Measurements from ENCODE around the gene GRIK1.
"Not testable (repeated sequence)": the region's sequence is repeated elsewhere in the genome, so short reads cannot be mapped to it uniquely, and the experiment has no call there.

Gene GRIK1
- long read RNA-seq, donor 1, result 0 reads
- long read RNA-seq, donor 2, result 0 reads
- long read RNA-seq, donor 3, result 0 reads
- long read RNA-seq, donor 4, result 0 reads
- long read RNA-seq, donor 5, result 0 reads
- long read RNA-seq, donor 6, result 0 reads
- long read RNA-seq, donor 7, result 0 reads
- long read RNA-seq, donor 8, result 0 reads

DNA sequence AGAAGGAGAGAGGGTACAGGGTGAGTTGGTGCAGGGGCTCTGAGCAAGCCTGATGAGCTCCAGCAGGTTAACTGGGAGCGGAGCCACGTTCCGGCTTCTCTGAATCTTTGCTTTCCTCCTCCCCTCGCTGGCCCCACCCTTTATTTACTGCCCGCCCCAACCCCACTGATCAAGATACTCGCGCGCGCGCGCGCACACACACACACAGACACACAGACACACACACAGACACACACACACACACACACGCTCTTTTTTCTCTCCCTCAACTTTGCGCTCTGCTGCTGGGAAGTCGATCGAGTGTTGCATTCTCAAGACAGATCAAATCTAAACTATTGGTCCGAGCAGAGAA, at the start of gene GRIK1:
Gene GRIK1 (minus strand): TSS at position 73 of the 352 bp plus-strand sequence.
- no peak for DNase-seq

DNA sequence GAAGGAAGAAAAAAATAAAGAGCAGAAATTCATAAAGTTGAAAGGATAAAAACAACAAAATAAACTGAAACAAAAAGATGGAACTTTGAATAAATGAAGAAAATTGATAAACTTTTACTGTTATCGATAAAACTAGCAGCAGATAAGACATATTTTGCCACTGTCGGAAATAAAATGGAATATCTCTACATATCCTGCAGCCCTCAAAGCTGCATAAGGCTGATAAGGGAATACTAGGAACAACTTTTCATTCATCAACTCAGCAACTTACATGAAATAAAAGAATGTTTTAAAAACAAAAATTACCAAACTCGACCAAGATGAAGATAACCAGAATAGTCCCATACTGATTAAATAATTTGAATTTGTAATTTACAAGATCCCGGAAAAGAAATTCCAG, 48.0 kb upstream of the GRIK1 start:
- DNase-seq, result no peak

DNA sequence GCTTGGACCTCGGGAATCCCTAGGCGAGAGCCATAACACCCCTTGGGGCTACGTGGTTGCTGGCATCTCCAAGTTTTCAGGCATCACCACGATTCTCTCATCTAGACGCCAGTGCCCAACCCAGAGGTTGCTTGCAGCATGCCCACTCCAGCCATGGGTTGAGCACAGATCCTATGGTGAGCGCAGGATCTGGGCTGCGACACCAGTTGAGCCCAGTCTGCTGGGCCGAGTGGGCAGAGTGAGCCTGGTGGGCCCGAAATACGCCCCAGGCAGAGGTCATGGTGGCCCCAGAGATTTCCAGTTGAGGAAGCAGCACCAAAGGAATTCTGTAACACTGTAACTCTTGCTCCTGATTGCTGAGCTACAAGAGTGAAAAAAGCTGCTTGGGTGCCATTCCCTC, 46.1 kb upstream of the GRIK1 start:
- no peak for DNase-seq

DNA sequence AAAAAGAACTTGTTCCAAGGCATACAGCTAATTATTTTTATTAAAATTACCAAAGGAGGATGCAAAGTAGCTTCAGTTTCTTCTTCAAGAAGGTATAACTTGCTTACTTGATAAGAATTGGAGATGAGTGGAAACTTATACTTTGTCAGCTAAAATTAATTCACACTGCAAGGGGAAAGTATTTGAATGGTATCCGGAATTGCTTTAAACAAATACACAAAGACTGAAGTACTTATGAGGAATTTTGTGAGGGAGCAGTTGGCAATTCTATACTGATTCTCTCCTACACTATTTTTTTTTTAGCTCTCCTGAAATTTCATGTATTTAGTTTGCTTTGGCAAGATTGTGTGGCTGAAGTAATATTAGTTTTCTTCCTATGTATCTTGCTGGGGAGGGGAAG, 39.2 kb upstream of the GRIK1 start:
- no peak for DNase-seq

DNA sequence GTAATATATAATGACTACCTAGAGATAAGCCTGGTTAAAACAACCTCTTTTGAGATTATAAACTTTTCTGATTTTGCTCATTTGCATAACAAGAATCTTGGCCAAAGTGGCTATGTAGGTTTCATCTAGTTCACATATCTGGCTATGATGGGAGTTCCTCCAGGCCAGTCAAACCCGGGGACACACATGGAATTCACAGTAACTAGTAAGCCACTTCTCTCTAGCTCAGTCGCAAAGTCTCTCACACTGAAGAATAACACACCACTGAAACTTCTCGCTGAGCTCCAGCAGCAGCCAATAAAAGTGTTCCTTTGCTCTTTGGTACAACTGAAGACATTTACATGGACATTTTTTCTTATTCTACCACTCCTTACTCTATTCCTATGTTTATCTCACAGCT, 36.0 kb upstream of the GRIK1 start:
- no peak for DNase-seq

DNA sequence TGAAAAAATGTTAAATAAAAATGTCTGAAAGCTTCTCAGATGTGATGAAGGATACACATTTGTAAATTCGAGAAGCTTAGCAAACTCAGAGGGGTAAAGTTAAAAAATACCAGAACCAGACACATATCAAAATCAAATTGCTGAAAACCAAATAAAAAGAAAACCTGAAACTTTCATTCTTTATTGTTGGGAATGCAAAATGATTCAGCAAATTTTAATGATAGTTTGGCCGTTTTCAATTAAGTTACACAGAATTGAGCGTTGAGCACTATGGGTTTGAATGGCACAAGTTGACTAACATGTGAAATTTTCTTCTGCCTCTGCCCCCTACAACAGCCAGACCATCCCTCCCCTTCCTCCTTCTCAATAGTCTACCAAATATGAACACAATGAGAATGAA, 33.5 kb upstream of the GRIK1 start:
- DNase-seq, result no peak

DNA sequence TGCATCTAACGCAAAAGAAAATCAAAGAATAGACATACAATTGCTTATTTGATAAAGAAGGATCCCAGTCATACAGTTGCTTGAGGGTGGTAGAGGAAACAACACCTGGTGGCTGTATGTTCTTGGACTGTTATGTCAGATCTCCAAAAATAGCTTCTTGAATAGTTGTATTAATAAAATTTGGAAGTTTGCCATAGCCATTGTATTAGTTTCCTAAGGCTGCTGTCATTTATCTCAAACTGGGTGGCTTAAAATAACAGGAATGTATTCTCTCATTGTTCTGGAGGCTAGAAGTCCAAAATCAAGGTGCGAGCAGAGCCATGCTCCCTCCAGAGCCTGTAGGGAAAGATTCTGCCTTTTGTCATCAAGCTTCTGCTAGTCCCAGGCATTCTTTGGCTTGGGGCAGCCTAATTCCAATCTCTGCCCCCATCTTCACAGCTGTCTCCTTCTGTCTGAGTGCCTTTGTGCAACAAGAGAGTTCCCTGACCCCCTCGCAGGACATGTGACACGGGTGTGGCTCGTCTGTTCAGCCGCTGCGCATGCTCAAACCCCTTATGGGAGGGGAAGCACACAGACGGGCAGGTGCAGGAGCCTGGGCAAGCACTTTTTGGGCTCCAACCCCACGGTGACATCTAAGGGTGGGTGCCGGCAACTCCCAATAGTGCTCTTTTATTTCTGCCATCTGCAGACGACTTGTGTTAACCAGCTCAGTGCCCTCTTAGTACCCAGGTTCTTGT, 21.7 kb upstream of the GRIK1 start:
- DNase-seq, result no peak

DNA sequence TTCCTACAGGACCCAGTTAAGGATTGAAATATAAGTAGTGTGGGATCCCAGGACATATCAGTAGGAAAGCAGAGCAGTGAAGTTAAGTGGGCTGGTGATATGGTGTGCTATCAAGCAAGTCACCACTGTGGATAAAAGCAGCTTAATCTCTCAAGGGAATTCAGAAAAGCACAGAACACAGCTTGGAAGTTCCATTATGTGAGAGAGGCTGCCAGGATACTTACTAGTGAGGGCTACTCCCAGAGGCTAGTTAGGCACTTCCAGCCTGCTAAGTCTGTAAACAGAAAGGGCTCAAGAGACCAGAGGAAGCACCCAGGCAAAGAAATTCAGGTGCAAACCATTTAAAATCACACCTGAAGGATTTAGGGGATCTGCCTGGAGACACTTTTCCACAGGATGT, 18.8 kb upstream of the GRIK1 start:
- no peak for DNase-seq

DNA sequence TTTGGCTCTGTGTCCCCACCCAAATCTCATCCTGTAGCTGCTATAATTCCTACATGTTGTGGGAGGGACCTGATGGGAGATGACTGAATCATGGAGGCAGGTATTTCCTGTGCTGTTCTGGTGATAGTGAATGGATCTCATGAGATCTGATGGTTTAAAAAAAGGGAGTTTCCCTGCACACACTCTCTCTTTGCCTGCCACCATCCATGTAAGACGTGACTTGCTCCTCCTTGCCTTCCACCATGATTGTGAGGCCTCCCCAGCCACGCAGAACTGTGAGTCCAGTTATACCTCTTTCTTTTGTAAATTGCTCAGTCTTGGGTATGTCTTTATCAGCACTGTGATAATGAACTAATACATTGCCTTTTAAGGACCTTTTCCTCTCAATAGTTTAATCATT, 18.2 kb upstream of the GRIK1 start:
- not testable (repeated sequence) for DNase-seq

DNA sequence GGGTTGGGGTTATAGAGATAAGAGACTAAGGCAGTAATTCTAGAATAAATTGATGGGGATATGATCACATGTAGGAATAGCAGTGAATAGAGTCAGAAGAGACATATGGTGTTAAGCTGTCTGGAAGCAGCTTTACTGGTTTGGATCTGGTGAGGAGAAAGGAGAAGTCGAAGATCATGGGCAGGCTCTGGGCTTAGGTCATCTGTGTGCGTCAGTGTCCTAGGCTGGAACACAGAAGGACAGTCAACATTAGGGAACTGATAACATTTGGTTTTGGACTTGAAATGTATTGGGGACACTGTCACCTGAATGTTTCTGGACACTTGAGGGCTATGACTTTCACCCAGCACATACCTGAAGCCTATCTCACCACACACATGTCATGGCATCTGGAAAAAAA, 13.9 kb upstream of the GRIK1 start:
- DNase-seq, result no peak

DNA sequence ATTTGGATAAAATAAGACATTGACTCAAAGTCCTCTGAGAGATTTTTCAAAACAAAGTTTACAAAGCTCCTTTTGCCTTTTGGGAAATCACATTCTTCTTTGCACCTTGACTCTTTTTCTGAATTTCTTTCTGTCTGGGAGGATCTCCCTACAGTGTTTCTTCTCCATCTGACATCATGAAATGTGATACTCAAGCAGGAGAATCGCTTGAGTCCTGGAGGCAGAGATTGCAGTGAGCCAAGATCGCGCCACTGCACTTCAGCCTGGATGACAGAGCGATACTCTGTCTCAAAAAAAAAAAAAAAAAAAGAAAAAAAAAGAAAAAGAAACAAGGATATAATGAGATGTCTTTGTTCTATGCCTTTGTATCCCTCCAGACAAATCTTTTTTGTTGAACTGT, 13.3 kb upstream of the GRIK1 start:
- DNase-seq, result no peak

DNA sequence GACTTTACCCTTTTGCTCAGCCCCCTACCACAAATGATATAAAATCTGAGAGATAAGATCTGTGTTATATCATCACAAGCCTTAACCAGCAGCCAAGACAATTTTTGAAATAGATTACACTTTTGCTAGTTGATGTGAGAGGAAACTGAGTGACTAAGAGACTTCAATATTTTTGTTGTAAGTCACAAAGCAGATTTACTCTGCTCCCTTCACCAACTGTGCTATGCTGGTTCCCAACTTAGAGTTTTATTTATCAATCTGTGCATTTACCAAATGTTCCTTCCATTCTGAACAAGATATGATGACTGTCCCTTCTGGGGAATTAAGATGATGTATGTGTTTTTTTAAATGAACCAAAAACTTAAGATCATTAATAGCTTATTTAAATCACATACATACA, 12.1 kb upstream of the GRIK1 start:
- DNase-seq, result no peak

DNA sequence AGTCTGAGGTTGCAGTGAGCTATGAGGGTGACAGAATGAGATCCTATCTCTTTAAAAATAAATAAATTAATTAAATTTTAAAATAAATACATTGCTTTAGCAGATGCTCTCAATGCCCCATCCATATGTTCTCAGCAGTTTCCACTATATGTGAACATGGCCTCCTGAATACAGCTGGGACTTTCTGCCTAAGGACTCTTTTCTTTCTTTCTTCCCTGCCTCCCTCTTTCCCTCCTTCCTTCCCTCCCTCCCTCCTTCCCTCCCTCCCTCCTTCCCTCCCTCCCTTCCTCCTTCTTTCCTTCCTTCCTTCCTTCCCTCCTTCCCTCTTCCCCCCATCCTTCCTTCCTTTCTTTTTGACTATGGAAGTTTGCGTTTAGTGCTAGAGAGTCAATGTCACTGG, 10.2 kb upstream of the GRIK1 start:
- DNase-seq, result no peak

DNA sequence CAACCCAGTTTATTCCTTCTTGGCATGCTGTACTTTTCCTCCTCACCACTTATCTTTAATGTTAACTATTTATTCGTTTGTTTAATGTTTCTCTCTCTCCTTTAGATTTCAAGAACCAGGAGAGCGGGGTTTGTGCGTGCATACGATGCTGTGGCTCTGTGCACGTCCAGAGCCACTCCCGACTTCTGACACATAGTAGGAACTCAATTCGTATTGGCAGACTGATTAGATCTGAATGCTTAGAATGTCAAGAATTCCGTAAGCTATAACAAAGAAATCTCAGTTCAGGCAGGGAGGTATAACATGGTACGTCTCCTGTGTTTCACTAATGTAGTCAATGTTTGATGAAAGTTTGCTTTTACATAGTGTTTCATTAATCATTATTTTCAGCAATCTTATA, 7.3 kb upstream of the GRIK1 start:
- no peak for DNase-seq

DNA sequence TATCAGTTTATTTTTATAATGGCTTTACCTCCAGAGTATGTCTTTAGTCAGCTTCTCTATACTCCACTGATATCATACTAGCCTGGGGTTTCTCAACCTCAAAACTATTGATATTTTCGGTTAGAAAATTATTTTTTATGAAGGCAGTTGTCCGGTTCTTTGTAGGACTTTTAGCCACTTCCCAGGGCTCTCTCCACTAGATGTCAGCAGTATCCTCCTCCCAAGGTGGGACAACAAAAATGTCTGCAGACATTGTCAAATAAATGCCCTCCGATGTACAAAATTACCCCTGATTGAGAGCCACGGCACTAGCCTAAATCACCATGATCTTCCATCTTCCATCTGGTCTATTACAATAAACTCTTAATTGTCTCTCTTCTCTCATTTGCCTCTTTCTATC, 4.1 kb upstream of the GRIK1 start:
- no peak for DNase-seq

DNA sequence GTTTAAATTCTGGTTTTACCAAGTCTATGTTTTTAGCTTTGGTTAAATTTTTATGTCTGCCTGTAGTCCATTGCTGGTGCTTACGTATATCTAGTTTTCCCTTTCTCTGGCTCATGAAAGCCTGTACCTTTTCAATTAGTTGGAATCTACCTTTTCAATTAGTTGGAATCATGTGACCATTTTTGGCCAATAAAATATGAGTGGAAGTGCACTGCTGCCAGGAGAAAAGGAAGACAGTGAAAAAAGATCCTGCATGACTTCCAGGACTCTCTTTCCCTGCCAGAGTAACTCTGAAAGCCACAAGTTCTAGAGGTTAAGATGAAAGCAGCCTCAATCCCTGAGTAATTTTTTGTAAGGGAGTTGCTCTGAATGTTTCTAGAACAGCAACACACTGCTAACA, 2.2 kb upstream of the GRIK1 start:
- no peak for DNase-seq

DNA sequence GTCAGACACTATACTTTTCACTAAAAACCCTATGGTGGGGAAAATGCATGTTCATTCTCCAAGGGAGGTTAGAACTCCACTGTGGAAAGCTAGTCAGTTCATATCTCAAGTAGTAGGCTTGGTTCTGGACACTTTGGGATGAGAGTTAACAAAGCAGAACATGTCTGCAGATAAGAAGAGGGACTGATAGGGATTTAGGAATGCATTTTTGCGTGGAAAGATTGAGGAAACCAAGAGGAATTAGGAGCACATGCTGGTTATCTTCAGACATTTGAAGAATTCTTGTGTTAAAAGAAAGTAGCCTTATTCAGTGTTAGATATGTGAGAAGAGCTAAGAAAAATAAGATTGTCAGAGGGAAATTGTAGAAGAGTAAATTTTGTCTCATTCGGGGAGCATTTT, 1.2 kb upstream of the GRIK1 start:
- DNase-seq, result no peak

DNA sequence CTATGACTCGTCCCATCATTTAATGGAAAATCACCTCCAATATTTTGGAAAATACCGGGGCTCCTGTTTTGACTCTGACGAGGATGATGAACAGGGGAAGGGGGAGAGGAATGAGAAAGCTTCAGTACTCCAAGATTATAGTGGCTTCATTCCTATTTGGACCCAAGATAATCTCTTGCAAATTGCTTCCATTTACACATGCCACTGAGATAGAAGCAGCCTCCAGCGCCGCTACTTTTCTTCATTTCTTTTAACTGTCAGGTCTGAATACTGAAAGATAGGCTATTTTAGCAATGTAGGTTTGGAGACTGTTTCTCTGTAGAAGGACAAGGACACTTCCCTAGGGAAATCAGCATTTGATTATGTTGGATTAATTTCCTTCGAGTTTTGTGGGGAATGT, 565 bp upstream of the GRIK1 start:
- no peak for DNase-seq

DNA sequence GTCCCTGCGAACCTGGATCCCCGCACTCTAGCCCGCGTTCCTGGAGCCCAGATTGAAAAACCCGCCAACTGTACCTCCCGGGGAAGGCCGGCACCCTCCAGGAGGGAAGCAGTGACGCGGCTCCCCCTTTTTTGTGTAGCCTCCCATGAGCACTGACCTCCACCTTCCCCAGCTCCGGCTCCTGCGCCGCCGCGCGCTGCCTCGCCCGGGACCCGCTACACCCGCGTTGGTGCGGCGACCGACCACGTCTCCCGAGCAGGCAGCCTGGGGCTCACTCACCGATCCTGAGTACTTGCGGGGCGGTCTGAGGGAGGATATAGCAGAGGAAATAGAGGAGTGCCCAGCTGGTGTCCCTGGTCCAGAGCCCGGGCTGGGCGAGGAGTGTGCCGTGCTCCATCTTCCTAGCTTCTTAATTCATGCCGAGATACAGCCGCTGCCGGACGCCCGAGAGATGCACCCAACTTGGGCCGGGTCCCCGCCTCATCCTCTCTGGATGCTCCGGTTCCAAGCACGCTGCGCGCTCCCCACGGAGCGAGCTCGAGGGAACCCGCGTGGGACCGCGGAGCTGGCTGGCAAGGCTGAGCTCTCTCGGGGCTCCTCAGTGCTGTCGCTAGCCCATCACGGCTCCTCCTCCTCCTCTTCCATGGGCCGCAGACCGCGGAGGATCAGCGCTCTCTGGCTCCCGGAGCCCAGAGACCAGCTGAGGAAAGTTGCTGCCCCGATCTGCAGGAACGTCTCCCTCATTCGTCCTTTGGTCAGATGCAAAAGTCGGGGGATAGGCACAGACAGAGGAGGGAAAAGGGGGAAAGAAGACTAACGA, 482 bp downstream of the GRIK1 start:
- DNase-seq, result peak; percentile 68

DNA sequence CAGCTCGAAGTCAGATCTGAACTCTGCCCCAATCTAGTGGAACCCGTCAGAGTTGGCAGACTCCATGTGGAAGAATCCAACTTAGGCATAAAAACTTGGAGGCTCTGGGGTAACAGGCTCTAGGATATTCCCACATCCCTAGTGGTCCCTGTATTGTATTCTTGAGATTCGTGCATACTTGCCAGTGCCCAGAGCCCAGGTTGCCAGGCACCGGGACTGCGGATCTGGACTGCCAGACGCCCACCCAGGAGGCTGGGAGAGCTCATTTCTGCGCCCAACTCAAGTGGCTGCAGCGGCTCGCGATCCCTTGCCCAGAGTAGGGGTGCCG, 1.1 kb downstream of the GRIK1 start:
- no peak for DNase-seq

DNA sequence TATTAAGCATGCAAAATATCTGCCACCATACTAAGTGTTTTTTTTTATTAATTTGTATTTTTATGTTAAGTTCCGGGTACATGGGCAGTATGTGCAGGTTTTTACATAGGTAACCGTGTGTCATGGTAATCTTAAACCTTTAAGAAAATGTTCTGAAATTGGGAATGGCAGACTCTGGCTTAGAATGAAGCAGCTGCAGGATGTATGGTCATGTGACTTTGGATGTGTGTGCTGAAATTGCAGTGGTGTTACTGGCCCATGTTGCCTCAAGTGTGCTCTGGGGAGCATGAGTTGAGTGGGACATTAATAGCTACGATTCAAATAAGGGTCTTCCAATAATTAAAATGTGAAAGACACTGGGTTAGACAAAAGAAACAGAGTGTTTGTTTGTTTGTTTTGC, 6.7 kb downstream of the GRIK1 start:
- no peak for DNase-seq

DNA sequence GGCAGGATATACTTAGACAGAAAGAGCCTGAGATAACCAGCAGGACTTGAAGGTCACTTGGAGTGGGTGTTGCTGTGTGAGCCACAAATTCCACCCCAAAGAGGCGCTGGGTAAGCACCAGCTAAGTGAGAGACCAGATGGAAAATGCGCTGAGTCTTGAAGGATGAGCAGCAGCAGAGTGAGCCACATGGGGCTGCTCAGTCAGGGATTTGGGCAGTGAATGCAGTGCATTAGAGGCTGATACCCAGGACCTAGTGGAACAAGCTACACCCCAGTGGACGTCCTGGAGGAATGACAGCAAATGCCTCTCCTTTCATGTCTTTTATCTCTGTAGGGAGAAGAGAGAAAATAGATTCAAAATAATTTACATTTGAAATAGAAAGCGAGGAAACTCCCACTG, 11.3 kb downstream of the GRIK1 start:
- no peak for DNase-seq

DNA sequence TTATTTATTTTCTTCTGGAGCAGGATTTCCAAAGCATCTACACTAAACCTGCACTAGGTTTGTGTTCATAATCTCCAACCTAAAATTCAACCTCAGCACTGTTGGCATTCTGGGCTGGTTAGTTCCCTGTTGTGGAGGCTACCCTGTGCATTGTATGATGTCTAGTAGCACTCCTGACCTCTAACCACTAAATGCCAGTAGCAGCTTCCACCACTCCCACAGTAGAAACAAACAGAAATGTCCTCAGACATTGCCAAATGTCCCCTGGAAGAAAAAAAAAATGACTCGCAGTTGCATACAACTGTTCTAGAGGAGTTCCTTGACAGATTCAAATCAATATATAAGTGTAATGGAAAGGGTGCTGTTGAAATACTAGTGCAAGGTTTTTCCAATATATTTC, 18.9 kb downstream of the GRIK1 start:
- no peak for DNase-seq

DNA sequence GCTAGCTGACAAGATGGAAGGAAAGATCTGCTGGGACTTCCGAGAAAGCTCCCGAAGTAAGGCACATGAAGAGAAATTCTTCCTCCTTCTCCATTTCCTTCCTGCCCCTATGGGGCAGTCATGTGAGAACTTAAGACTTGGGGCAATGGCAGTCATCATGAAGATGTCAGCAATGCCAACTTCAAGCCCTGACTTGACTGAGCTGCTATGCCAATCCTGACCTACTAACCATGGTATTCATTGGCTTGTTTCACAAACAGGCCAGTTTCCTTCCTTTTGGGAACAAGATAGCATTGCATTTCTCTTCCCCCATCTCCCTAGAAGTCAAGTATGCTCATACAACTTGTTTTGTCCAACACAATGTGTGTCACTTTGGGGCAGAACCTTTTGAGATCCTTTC, 25.5 kb downstream of the GRIK1 start:
- DNase-seq, result no peak
